HG03354 (cell line): Measurements from ENCODE around the gene ARHGAP26.

Experiments used
- ATAC-seq: cut with Tn5 transposase; IDR thresholded peaks from one replicate; pipeline ENCODE4 v1.9.1; 2021; ENCODE audit warnings: mild to moderate bottlenecking; ENCODE audit not compliant: unreplicated experiment, poor library complexity, severe bottlenecking

Gene ARHGAP26

GRCh38 chr5:142807372-142807911 is 37.3 kb downstream of the ARHGAP26 start:
- ATAC-seq = peak; percentile 73

DNA sequence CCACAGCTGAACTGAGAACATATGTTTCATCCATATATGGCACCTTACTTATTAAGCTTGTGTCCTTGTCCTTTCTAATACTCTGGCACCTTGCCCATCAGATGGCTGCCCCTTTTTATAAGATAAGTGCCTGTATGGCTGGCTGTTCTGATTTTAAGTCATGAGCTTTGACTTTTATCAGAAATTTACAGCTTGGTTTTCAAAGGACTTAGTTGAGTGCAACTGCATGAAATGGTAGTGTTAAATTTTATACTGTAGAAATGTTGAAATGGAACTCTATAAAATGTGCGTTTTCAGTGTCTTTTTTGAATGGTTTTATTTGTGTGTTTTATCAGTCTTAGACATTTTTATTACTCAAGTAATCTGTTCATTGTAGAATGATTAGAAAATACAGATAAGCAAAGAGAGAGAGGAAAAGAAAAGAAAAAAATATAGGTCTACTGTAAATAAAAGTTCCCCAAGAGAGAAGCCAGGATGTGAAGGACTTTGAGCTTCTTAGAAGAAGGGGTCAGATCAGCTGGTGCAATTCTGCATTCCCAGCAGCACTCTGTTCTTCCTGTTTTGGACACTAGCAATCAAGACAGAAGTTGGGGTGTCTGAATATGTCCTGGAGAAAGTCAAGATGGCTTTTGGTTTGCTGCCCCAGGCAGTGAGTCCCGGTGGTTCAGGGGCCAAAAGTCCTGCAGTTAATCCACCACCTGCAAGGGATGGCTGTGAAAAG is 38.9 kb downstream of the ARHGAP26 start:
- no peak for ATAC-seq

- no peak for ATAC-seq
Observed at GRCh38 chr5:142810081-142810480, 39.9 kb downstream of the ARHGAP26 start.

DNA sequence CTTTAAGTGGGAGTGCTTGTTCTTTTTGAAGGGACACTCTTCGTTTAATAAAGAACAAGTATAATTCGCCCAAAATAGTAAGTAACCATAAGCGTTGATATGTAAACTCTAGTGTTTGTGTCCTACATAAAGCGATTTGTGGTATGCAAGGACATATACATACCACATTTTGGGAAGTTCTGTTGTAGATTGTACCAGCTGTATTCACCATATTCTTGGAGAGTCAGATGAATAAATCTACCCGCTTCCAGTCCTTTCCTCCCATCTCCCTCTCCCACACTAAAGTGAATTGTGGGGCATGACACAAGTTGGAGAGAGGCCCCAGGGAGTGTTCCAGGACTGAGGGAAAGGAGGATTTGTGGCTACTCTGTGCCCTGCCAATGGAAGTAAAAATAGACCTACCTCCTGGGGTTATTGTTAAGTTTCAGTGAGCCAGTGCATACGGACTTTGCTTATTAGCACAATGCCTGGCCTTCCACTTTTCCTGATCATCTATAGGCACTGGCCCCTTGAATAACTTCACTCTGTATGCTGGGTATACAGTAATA is 40.6 kb downstream of the ARHGAP26 start:
- no peak for ATAC-seq

DNA sequence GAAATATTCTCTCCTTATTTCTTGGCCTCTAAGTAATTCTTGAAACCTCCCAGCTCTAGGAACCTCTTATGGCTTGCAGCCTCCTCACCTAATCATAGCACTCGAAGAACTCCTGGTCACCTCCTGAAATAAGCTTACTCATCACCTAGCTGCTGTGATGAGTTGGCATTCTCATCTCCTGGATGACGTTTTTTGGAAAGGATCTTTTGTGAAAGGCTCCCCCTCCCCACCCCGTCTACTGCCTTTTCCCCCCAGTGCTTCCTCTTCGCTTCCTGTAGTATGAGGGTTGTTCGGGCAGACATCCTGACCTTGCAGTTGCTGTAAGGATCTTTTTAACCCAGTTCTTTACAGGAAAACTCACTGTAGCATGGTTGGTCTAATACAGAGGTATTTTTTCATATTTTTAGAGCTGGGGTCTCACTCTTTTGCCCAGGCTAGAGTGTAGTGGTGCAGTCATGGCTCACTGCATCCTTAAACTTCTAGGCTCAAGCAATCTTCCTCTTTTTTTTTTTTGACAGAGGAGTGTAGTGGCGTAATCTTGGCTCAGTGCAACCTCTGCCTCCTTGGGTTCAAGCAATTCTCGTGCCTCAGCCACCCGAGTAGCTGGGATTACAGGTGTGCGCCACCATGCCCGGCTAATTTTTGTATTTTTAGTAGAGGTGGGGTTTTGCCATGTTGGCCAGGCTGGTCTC is 41.8 kb downstream of the ARHGAP26 start:
- no peak for ATAC-seq

DNA sequence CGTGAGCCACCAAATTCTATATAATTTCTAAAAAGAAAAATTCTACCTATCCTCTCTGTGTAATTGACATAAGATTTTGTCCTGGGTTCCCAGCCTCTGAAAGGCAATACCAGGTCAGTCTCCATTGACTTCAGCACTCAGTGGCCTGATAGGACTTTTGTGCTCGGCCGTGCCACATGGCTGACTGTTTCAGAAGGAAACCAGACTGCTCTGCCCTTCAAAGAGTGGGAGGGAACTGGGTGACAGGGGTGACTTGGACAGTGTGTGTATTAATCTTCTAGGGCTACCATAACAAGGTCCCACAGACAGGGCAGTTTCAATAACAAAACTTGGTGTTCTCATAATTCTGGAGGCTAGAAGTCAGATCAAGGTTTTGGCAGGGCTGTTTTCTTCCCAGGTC is 43.0 kb downstream of the ARHGAP26 start:
- ATAC-seq = no peak

- ATAC-seq = no peak
Observed at GRCh38 chr5:142814122-142814521, 43.9 kb downstream of the ARHGAP26 start.

DNA sequence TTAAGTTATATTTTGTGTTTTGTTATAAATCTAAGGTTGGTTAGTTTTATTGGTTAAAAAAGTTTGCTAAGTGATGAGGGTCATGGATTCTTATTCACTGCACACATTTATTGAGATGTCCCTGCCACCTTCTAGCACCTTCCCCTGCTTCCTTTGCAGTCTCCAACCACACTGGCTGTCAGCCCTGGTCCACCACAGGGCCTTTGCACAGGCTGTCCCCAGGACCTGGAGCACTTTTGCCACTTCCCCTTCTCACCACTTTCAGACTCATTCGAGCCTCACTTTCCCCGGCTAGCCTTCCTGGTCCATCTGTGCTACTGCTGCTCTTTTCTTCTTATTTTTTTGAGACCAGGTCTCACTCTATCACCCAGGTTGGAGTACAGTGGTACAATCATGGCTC is 45.3 kb downstream of the ARHGAP26 start:
- ATAC-seq = no peak

- ATAC-seq = no peak
Observed at GRCh38 chr5:142816531-142817430, 46.6 kb downstream of the ARHGAP26 start.

DNA sequence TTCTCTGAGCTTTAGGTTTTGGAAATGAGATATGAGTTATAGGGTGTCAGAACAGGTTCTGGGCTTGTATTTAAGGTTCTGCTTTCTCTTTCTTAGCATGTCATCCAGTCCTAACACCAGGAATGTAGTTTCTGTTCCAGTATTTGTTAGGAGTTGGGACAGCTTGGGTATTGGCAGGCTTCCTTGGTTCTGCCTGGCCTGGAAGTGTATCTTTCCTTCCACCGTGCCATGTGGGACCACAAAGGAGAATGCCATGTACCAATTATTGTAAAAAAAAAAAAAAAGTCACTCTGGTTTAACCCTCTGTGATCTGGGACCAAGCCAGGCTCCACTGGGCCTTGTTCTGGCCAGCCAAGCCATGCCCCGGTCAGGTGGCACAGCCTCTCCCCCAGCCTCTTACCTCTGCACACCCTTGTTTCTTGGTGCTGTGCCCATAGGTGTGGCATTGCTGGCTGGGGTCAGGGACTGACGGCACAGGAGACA is 47.8 kb downstream of the ARHGAP26 start:
- no peak for ATAC-seq

- no peak for ATAC-seq
Observed at GRCh38 chr5:142819292-142819691, 49.1 kb downstream of the ARHGAP26 start.

DNA sequence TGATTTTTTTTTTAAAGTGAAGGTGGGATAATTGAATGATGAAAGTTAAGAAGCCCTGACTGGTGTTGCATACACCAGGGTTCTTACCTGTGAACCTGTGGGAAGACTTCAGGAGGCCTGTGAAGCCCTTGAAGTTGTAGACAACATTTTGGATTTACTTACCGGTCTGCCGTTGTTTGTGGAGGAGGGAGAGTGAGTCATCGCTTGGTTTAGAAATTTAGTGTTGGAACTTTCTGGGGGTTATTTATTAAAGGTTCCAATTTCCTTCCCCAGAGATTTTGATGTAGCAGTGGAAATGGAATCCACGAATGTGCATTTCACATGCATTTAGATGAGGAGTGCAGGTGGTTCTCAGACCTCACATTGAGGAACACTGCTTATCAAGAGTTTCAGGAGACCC is 49.6 kb downstream of the ARHGAP26 start:
- no peak for ATAC-seq

DNA sequence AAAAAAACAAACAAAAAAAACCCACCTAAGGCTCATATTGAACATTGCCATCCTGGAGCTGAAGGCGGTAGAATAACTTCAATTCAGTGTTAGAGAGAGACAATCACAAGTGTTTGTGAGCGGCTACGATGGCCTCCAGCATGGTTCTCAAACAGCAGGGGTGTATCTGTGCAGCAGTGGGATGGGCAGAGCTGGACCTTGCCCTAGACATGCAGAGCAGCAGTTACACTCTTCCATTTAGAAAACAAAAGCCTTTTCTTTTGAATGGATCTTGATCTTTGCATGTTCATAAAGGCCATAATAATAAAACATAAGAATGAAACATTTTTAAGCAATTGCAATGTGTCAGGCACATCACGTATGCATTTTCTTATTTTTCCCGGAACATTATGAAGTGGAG is 50.3 kb downstream of the ARHGAP26 start:
- ATAC-seq = no peak

- ATAC-seq = no peak
Observed at GRCh38 chr5:142821034-142821732, 51.0 kb downstream of the ARHGAP26 start.

DNA sequence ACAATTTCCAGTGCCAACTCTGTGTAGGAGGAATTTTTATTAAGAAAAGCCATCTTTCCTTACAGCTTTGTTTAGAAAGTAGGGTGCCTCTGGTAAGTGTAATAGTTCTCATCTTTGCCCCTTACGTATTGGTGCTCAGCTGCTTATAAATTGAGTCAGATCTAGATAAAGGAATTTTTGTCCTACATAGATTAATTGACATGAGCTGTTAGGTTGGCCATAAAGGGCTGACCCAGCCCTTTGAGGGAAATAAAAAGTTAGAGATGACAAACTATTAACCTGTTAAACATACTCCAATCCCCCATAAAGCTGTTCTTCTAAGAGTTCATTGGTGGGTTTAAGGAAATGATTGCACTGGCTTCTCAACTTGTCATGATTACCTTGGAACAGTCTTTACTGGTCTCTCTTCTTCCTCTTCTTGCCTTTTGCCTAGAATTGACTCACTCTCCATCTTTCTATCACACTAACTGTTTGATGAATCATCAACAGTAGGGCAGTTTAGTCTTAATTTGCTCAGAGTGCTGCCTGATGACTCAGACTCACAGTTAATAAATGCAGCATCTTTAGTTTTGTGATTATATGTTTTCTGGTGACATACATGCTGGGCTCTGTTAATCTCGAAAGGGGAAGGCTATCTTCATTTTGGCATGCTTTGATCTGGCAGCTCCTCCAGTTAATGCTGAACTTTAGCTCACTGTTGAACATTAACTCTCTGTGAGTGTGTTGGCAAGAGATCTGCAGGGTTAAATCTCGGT is 51.7 kb downstream of the ARHGAP26 start:
- ATAC-seq = peak; percentile 88

- ATAC-seq = no peak
Observed at GRCh38 chr5:142823126-142823525, 52.9 kb downstream of the ARHGAP26 start.

- no peak for ATAC-seq
Observed at GRCh38 chr5:142823806-142824205, 53.6 kb downstream of the ARHGAP26 start.

- no peak for ATAC-seq
Observed at GRCh38 chr5:142824391-142824790, 54.2 kb downstream of the ARHGAP26 start.
